WTC11 (cell line): ENCODE results near the gene ABHD6. TPM values are rescaled to one million over a fixed set of nuclear protein-coding genes. Genes with fewer than 3 reads are reported as not detected.

ENCODE experiments used
- ATAC-seq: fragments of 200-7000 bp; cut with Tn5 transposase; 2 replicates; pipeline ENCODE4 v1.10.0; 2021; ENCODE audit warnings: mild to moderate bottlenecking, moderate library complexity
- CTCF ChIA-PET: fragments of 300-600 bp; sonication (Branson Sonifier 250); formaldehyde crosslinking; loops from one replicate; lab custom pipeline; 2021; ENCODE audit warnings: antibody characterized with exemption; lab: Charles Lee
- POLR2A ChIA-PET: fragments of 350-600 bp; sonication (Branson Sonifier 250); formaldehyde crosslinking; loops from one replicate; lab custom pipeline; 2021; ENCODE audit warnings: antibody characterized with exemption; lab: Charles Lee
- DNase-seq: peaks from one replicate; pipeline ENCODE4 v3.0.0; 2021; ENCODE audit warnings: low spot score
- H3K27ac Mint-ChIP-seq: 2 replicates; pipeline ENCODE4 v1.8.0; 2021; ENCODE audit warnings: mixed read lengths
- H3K27me3 Mint-ChIP-seq: 2 replicates; pipeline ENCODE4 v1.8.0; 2021; ENCODE audit warnings: low read depth, mild to moderate bottlenecking, moderate library complexity, mixed read lengths
- H3K36me3 Mint-ChIP-seq: 2 replicates; pipeline ENCODE4 v1.8.0; 2021; ENCODE audit warnings: mixed read lengths
- H3K4me1 Mint-ChIP-seq: 2 replicates; pipeline ENCODE4 v1.8.0; 2022; ENCODE audit warnings: mixed read lengths
- H3K4me3 Mint-ChIP-seq: 2 replicates; pipeline ENCODE4 v1.8.0; 2021; ENCODE audit warnings: mild to moderate bottlenecking, moderate library complexity, mixed read lengths
- H3K9me3 Mint-ChIP-seq: 2 replicates; pipeline ENCODE4 v1.8.0; 2021; ENCODE audit warnings: mixed read lengths
- EMX1 ChIP-seq: fragments of 250-450 bp; sonication (Bioruptor Pico); IDR thresholded peaks from 2 replicates; pipeline ENCODE4 v1.8.0; 2021; ENCODE audit warnings: mild to moderate bottlenecking
- FOXP1 ChIP-seq: sonication (generic); formaldehyde crosslinking; IDR thresholded peaks from 2 replicates; pipeline ENCODE4 v1.8.0; 2022; ENCODE audit warnings: missing genetic modification reagents, mild to moderate bottlenecking, moderate library complexity, borderline replicate concordance
- NFYB ChIP-seq: sonication (generic); formaldehyde crosslinking; conservative IDR thresholded peaks from 2 replicates; pipeline ENCODE4 v1.8.0; 2022; ENCODE audit warnings: low read depth, missing genetic modification reagents
- SMAD3 ChIP-seq: sonication (generic); formaldehyde crosslinking; IDR thresholded peaks from 2 replicates; pipeline ENCODE4 v1.8.0; 2022; ENCODE audit warnings: missing genetic modification reagents, mild to moderate bottlenecking, borderline replicate concordance
- SP1 ChIP-seq: sonication (generic); formaldehyde crosslinking; conservative IDR thresholded peaks from 2 replicates; pipeline ENCODE4 v1.8.1; 2022; ENCODE audit warnings: missing genetic modification reagents
- STAT6 ChIP-seq: sonication (generic); formaldehyde crosslinking; conservative IDR thresholded peaks from 2 replicates; pipeline ENCODE4 v1.8.1; 2023; ENCODE audit warnings: mild to moderate bottlenecking, low read depth, missing genetic modification reagents, moderate library complexity
- ZNF219 ChIP-seq: sonication (generic); formaldehyde crosslinking; IDR thresholded peaks from 2 replicates; pipeline ENCODE4 v1.8.0; 2023; ENCODE audit warnings: missing genetic modification reagents, mild to moderate bottlenecking, borderline replicate concordance
- ZNF425 ChIP-seq: fragments of 250-450 bp; sonication (Bioruptor Pico); conservative IDR thresholded peaks from 2 replicates; pipeline ENCODE4 v1.9.0; 2021; ENCODE audit warnings: mild to moderate bottlenecking
- ZNF671 ChIP-seq: fragments of 250-450 bp; sonication (Bioruptor Pico); IDR thresholded peaks from 2 replicates; pipeline ENCODE4 v1.8.0; 2021; ENCODE audit warnings: mild to moderate bottlenecking
- total RNA-seq: library from RNA; stranded (reverse); gene quantifications from 3 replicates; pipeline ENCODE4 v1.2.3, GENCODE V29; 2021
- TF ChIP-seq, protein P1 (sequence below): sonication (generic); formaldehyde crosslinking; IDR thresholded peaks from 2 replicates; pipeline ENCODE4 v1.8.0; 2023; ENCODE audit warnings: missing genetic modification reagents, mild to moderate bottlenecking, borderline replicate concordance
- TF ChIP-seq, protein P2 (sequence below): fragments of 250-450 bp; sonication (Bioruptor Pico); IDR thresholded peaks from 2 replicates; pipeline ENCODE4 v1.8.0; 2021; ENCODE audit warnings: mild to moderate bottlenecking

ABHD6 gene
- total RNA-seq, 1 experiment from 2014 or later: 5.4 TPM

DNA sequence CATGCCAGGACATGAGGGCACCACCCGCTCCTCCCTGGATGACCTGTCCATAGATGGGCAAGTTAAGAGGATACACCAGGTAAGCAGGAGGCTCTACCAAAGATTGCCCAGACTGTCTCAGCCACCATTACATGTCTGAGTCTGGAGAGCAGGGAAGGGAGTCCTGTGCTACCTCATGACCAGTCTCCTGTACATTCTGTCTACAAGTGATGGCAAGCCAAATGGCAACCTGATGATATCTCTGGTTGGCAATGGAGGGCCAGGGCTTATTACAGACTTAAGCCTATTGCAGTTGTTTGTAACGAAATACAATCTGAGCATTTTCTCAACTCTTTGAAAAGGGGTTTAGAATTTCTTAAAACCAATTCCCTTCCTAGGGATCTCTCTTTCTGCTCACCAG, 31.8 kb downstream of the ABHD6 start (continued):
- TF ChIP-seq, protein P1, sequence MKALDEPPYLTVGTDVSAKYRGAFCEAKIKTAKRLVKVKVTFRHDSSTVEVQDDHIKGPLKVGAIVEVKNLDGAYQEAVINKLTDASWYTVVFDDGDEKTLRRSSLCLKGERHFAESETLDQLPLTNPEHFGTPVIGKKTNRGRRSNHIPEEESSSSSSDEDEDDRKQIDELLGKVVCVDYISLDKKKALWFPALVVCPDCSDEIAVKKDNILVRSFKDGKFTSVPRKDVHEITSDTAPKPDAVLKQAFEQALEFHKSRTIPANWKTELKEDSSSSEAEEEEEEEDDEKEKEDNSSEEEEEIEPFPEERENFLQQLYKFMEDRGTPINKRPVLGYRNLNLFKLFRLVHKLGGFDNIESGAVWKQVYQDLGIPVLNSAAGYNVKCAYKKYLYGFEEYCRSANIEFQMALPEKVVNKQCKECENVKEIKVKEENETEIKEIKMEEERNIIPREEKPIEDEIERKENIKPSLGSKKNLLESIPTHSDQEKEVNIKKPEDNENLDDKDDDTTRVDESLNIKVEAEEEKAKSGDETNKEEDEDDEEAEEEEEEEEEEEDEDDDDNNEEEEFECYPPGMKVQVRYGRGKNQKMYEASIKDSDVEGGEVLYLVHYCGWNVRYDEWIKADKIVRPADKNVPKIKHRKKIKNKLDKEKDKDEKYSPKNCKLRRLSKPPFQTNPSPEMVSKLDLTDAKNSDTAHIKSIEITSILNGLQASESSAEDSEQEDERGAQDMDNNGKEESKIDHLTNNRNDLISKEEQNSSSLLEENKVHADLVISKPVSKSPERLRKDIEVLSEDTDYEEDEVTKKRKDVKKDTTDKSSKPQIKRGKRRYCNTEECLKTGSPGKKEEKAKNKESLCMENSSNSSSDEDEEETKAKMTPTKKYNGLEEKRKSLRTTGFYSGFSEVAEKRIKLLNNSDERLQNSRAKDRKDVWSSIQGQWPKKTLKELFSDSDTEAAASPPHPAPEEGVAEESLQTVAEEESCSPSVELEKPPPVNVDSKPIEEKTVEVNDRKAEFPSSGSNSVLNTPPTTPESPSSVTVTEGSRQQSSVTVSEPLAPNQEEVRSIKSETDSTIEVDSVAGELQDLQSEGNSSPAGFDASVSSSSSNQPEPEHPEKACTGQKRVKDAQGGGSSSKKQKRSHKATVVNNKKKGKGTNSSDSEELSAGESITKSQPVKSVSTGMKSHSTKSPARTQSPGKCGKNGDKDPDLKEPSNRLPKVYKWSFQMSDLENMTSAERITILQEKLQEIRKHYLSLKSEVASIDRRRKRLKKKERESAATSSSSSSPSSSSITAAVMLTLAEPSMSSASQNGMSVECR (CRISPR knock-in tag): no peak
- no peak for TF ChIP-seq ZNF425 (CRISPR knock-in tag)
- no peak for TF ChIP-seq SMAD3 (CRISPR knock-in tag)
- no peak for TF ChIP-seq ZNF219
- no peak for TF ChIP-seq ZNF671 (CRISPR knock-in tag)
- TF ChIP-seq NFYB (CRISPR knock-in tag): no peak
- TF ChIP-seq, protein P2, sequence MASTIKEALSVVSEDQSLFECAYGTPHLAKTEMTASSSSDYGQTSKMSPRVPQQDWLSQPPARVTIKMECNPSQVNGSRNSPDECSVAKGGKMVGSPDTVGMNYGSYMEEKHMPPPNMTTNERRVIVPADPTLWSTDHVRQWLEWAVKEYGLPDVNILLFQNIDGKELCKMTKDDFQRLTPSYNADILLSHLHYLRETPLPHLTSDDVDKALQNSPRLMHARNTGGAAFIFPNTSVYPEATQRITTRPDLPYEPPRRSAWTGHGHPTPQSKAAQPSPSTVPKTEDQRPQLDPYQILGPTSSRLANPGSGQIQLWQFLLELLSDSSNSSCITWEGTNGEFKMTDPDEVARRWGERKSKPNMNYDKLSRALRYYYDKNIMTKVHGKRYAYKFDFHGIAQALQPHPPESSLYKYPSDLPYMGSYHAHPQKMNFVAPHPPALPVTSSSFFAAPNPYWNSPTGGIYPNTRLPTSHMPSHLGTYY (CRISPR knock-in tag): no peak
- TF ChIP-seq, all 79 proteins: peak for 0

GRCh38 chr3:58270485-58270884, 32.9 kb downstream of the ABHD6 start:
- CTCF ChIA-PET: interaction anchor here (0.6 to 1.2 kb wide), 4 partner anchors 22 to 103 kb away, joined by 3 to 4 read pairs (median 3); no protein-coding TSS in a partner anchor

More at GRCh38 chr3:58270485-58270884, 32.9 kb downstream of the ABHD6 start:
- Mint-ChIP-seq H3K9me3 (no peaks in the 10 kb centered on the region), H3K27ac (no peak overlapping the region), H3K27me3 (no peaks in the 10 kb centered on the region), H3K4me3 (no peak overlapping the region), H3K36me3 (peaks cover 3% of the 10 kb centered on the region), H3K4me1 (no peaks in the 10 kb centered on the region)
- no peak for DNase-seq
- POLR2A ChIA-PET: no interaction called here
- ATAC-seq: no peak
- TF ChIP-seq FOXP1 (CRISPR knock-in tag): no peak
- no peak for TF ChIP-seq EMX1
- no peak for TF ChIP-seq STAT6
- TF ChIP-seq SP1 (CRISPR knock-in tag): no peak
